HEK293 (cell line): ENCODE measurements around the gene CLCN1.
A peak's percentile ranks its signal among the peaks of the same experiment; 100 is the strongest.

Experiments used
- CTCF ChIA-PET: fragments of 350-600 bp; formaldehyde crosslinking; extraction: SDS; loops from one replicate; lab custom pipeline; 2021; ENCODE audit warnings: antibody characterized with exemption; lab: Yijun Ruan, JAX
- POLR2A ChIA-PET: fragments of 300-600 bp; formaldehyde crosslinking; extraction: SDS; loops from one replicate; lab custom pipeline; 2020; ENCODE audit warnings: antibody characterized with exemption, inconsistent platforms; lab: Yijun Ruan, JAX
- H3K27ac ChIP-seq: fragments of 200-500 bp; sonication (Bioruptor generic); 2 replicates; pipeline ENCODE4 v1.5.1; 2014; ENCODE audit warnings: low read depth, low read length, control low read depth, inconsistent platforms; ENCODE audit errors: extremely low read depth
- H3K36me3 ChIP-seq, 2 experiments: fragments of 200-500 bp in 1 of 2; sonication (Bioruptor generic) in 1 of 2; 1 replicate in 1 of 2; 2 replicates in 1 of 2; pipeline ENCODE4 v1.5.1; 2014 to 2017; ENCODE audit warnings: inconsistent platforms in 2 of 2, low read length in 2 of 2; ENCODE audit not compliant: control insufficient read depth in 2 of 2, insufficient read depth in 1 of 2
- H3K4me1 ChIP-seq: fragments of 200-500 bp; sonication (Bioruptor generic); 2 replicates; pipeline ENCODE4 v1.5.1; 2014; ENCODE audit warnings: mild to moderate bottlenecking, low read length, inconsistent platforms; ENCODE audit not compliant: control insufficient read depth, insufficient read depth
- H3K4me3 ChIP-seq: 2 replicates; pipeline ENCODE4 v1.5.1; 2011; ENCODE audit warnings: low read depth, mild to moderate bottlenecking, control low read depth, low read length, moderate library complexity
- H3K9me3 ChIP-seq: fragments of 200-500 bp; sonication (Bioruptor generic); 2 replicates; pipeline ENCODE4 v1.5.1; 2014; ENCODE audit warnings: low read depth, low read length, inconsistent platforms; ENCODE audit not compliant: control insufficient read depth, insufficient read depth
- PRDM2 ChIP-seq: fragments of 450-650 bp; formaldehyde crosslinking; IDR thresholded peaks from 2 replicates; pipeline ENCODE4 v1.5.1; 2016; ENCODE audit warnings: missing biosample characterization, missing genetic modification characterization, borderline replicate concordance
- ZFP37 ChIP-seq: fragments of 450-650 bp; formaldehyde crosslinking; IDR thresholded peaks from 2 replicates; pipeline ENCODE4 v1.5.1; 2016; ENCODE audit warnings: missing biosample characterization, missing genetic modification characterization
- ZNF169 ChIP-seq: fragments of 450-650 bp; formaldehyde crosslinking; IDR thresholded peaks from 2 replicates; pipeline ENCODE4 v1.5.1; 2016; ENCODE audit warnings: missing biosample characterization, missing genetic modification characterization
- ZNF184 ChIP-seq: fragments of 450-650 bp; IDR thresholded peaks from 2 replicates; pipeline ENCODE4 v1.5.1; 2018; ENCODE audit warnings: missing biosample characterization, mild to moderate bottlenecking, missing genetic modification characterization
- ZNF223 ChIP-seq: fragments of 450-650 bp; formaldehyde crosslinking; IDR thresholded peaks from 2 replicates; pipeline ENCODE4 v1.5.1; 2016; ENCODE audit warnings: missing biosample characterization, missing genetic modification characterization
- ZNF274 ChIP-seq, 2 experiments: fragments of 200-500 bp in 1 of 2; fragments of 450-650 bp in 1 of 2; sonication (Bioruptor generic) in 1 of 2; formaldehyde crosslinking in 1 of 2; IDR thresholded peaks; 2 replicates each; pipeline versions ENCODE4 v1.5.1 to v1.6.1; 2014 to 2016; ENCODE audit warnings: borderline replicate concordance in 1 of 2, inconsistent platforms in 1 of 2, low read length in 1 of 2, missing biosample characterization in 1 of 2, missing genetic modification characterization in 1 of 2
- ZNF394 ChIP-seq: fragments of 450-650 bp; formaldehyde crosslinking; IDR thresholded peaks from 2 replicates; pipeline ENCODE4 v1.5.1; 2016; ENCODE audit warnings: missing biosample characterization, missing genetic modification characterization, mild to moderate bottlenecking, moderate library complexity, borderline replicate concordance
- ZNF473 ChIP-seq: fragments of 450-650 bp; formaldehyde crosslinking; IDR thresholded peaks from 2 replicates; pipeline ENCODE4 v1.5.1; 2017; ENCODE audit warnings: missing biosample characterization, missing genetic modification characterization
- ZNF514 ChIP-seq: fragments of 450-650 bp; formaldehyde crosslinking; IDR thresholded peaks from 2 replicates; pipeline ENCODE4 v1.5.1; 2016; ENCODE audit warnings: missing biosample characterization, missing genetic modification characterization
- ZNF555 ChIP-seq: fragments of 450-650 bp; formaldehyde crosslinking; conservative IDR thresholded peaks from 2 replicates; pipeline ENCODE4 v1.5.1; 2017; ENCODE audit warnings: missing biosample characterization, mild to moderate bottlenecking, missing genetic modification characterization, inconsistent platforms
- ZNF600 ChIP-seq: fragments of 450-650 bp; formaldehyde crosslinking; IDR thresholded peaks from 2 replicates; pipeline ENCODE4 v1.5.1; 2016; ENCODE audit warnings: missing biosample characterization, missing genetic modification characterization
- TF ChIP-seq, protein P1 (sequence below): sonication (generic); formaldehyde crosslinking; IDR thresholded peaks from 2 replicates; pipeline ENCODE4 v1.8.1; 2022; ENCODE audit warnings: mild to moderate bottlenecking, moderate library complexity, missing genetic modification reagents
- TF ChIP-seq, protein P2 (sequence below): fragments of 450-650 bp; formaldehyde crosslinking; IDR thresholded peaks from 2 replicates; pipeline ENCODE4 v1.5.1; 2016; ENCODE audit warnings: missing biosample characterization, missing genetic modification characterization

The CLCN1 gene

DNA sequence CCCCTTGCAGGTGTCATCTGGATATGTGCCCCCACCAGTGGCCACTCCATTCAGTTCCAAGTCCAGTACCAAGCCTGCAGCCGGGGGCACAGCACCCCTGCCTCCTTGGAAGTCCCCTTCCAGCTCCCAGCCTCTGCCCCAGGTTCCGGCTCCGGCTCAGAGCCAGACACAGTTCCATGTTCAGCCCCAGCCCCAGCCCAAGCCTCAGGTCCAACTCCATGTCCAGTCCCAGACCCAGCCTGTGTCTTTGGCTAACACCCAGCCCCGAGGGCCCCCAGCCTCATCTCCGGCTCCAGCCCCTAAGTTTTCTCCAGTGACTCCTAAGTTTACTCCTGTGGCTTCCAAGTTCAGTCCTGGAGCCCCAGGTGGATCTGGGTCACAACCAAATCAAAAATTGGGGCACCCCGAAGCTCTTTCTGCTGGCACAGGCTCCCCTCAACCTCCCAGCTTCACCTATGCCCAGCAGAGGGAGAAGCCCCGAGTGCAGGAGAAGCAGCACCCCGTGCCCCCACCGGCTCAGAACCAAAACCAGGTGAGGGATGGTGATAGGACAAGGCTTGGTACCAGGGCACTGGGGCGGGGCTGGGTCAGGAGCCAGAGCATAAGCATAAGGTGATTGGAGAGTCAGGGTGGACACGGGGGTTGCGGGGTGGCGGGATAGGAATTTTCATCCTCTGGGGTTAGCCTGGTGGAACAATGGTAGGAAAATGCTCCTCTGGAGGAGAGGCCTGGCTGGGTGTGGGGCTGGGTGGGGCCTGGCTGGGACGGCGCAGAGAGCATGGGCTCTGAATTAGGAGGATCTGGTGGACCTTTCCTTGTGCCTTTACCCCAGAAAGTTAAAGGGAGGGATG is 67.1 kb downstream of the CLCN1 start:
- Histone ChIP-seq H3K36me3 (peaks cover 5 to 54% of the 10 kb centered on the region in 2 experiments; a peak in 2 of 3 replicates), H3K4me3 (peak overlapping the region; percentile 85; the same call in 1 of the 2 replicates)

DNA sequence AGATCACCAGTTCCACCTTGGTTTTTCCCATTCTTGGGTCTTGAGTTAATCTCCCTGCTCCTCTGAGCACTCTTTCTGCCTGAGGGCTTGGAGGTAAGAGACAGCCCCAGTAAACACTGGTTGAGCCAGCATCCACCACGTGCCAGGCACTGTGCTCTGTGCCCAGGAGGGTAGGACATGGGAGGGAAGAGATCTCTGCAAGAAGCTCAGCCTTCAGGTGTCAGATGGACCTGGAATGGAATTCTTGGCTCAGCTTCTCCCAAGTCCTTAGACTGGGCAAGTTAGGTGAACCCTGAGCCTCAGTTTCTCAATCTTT is 67.7 kb downstream of the CLCN1 start:
- peaks cover 5 to 59% of the 10 kb centered on the region in 2 experiments; a peak in 2 of 3 replicates for H3K36me3 ChIP-seq
- H3K4me3 ChIP-seq, result no peak overlapping the region
- no peak overlapping the region for H3K27ac ChIP-seq
- no peaks in the 10 kb centered on the region for H3K9me3 ChIP-seq
- POLR2A ChIA-PET, result interaction anchor here (1.7 kb wide), 1 partner anchor 9 kb away, joined by 10 read pairs; no protein-coding TSS in a partner anchor
- peaks cover 3% of the 10 kb centered on the region; the same call in 1 of the 2 replicates for H3K4me1 ChIP-seq
- CTCF ChIA-PET, result interaction anchor here (1.0 to 1.2 kb wide), 3 partner anchors 10 to 33 kb away, joined by 3 to 5 read pairs (median 4); no protein-coding TSS in a partner anchor
- TF ChIP-seq, protein P1, sequence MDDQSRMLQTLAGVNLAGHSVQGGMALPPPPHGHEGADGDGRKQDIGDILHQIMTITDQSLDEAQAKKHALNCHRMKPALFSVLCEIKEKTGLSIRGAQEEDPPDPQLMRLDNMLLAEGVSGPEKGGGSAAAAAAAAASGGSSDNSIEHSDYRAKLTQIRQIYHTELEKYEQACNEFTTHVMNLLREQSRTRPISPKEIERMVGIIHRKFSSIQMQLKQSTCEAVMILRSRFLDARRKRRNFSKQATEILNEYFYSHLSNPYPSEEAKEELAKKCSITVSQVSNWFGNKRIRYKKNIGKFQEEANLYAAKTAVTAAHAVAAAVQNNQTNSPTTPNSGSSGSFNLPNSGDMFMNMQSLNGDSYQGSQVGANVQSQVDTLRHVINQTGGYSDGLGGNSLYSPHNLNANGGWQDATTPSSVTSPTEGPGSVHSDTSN, result no peak
- TF ChIP-seq ZNF514 (no peak), ZNF184 (tag by site-specific recombination) (no peak), ZNF555 (tag by site-specific recombination) (no peak), ZNF274 (IDR thresholded peaks at IDR 0.05; ENCODE audit: low read length) (no peak), ZNF274 (tag by site-specific recombination; IDR thresholded peaks at IDR 0.05; ENCODE audit: borderline replicate concordance) (no peak), ZNF473 (tag by site-specific recombination) (no peak), ZNF169 (tag by site-specific recombination) (no peak)
- TF ChIP-seq, protein P2, sequence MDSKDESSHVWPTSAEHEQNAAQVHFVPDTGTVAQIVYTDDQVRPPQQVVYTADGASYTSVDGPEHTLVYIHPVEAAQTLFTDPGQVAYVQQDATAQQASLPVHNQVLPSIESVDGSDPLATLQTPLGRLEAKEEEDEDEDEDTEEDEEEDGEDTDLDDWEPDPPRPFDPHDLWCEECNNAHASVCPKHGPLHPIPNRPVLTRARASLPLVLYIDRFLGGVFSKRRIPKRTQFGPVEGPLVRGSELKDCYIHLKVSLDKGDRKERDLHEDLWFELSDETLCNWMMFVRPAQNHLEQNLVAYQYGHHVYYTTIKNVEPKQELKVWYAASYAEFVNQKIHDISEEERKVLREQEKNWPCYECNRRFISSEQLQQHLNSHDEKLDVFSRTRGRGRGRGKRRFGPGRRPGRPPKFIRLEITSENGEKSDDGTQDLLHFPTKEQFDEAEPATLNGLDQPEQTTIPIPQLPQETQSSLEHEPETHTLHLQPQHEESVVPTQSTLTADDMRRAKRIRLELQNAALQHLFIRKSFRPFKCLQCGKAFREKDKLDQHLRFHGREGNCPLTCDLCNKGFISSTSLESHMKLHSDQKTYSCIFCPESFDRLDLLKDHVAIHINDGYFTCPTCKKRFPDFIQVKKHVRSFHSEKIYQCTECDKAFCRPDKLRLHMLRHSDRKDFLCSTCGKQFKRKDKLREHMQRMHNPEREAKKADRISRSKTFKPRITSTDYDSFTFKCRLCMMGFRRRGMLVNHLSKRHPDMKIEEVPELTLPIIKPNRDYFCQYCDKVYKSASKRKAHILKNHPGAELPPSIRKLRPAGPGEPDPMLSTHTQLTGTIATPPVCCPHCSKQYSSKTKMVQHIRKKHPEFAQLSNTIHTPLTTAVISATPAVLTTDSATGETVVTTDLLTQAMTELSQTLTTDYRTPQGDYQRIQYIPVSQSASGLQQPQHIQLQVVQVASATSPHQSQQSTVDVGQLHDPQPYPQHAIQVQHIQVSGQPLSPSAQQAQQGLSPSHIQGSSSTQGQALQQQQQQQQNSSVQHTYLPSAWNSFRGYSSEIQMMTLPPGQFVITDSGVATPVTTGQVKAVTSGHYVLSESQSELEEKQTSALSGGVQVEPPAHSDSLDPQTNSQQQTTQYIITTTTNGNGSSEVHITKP (tag by site-specific recombination), result no peak

More for the DNA sequence above, 67.1 kb downstream of the CLCN1 start:
- CTCF ChIA-PET, result interaction anchor here (1.0 to 1.2 kb wide), 3 partner anchors 10 to 34 kb away, joined by 3 to 5 read pairs (median 4); no protein-coding TSS in a partner anchor
- TF ChIP-seq PRDM2, result no peak
- 0 out of 2 replicates have a peak, but pooled peaks have one; percentile 28 for TF ChIP-seq ZNF600 (tag by site-specific recombination)
- TF ChIP-seq ZFP37 (tag by site-specific recombination), result no peak
- TF ChIP-seq ZNF223, result no peak
- TF ChIP-seq ZNF394 (tag by site-specific recombination), result 0 out of 2 replicates have a peak, but pooled peaks have one; percentile 16
- TF ChIP-seq ZNF169 (tag by site-specific recombination), result no peak
- TF ChIP-seq, all 188 proteins: peak for 2
- POLR2A ChIA-PET, result interaction anchor here (1.7 kb wide), 1 partner anchor 10 kb away, joined by 10 read pairs; no protein-coding TSS in a partner anchor
- H3K9me3 ChIP-seq, result no peaks in the 10 kb centered on the region
- H3K27ac ChIP-seq, result no peak overlapping the region
- peaks cover 3% of the 10 kb centered on the region; the same call in 1 of the 2 replicates for H3K4me1 ChIP-seq
